SKM-1 treated with dmso at 0.1 percent for 144 hours (cell line): Measurements from ENCODE around the gene USP32.

ENCODE experiments used
- DNase-seq: peaks from one replicate; lab custom pipeline; 2025; ENCODE audit not compliant: unreplicated experiment; lab: John Stamatoyannopoulos, UW

The USP32 gene

GRCh38 chr17:60303406-60304099, 88.4 kb downstream of the USP32 start:
- DNase-seq = no peak

GRCh38 chr17:60301649-60302048, 90.3 kb downstream of the USP32 start:
- no peak for DNase-seq

- DNase-seq = no peak
Measured at GRCh38 chr17:60300949-60301348, 91.0 kb downstream of the USP32 start.

- no peak for DNase-seq
Measured at GRCh38 chr17:60300011-60300410, 91.9 kb downstream of the USP32 start.

GRCh38 chr17:60297760-60298401, 94.1 kb downstream of the USP32 start:
- no peak for DNase-seq

- DNase-seq = no peak
Measured at GRCh38 chr17:60296177-60296576, 95.8 kb downstream of the USP32 start.

- DNase-seq = no peak
Measured at GRCh38 chr17:60293580-60294335, 98.2 kb downstream of the USP32 start.

- DNase-seq = no peak
Measured at GRCh38 chr17:60292697-60293096, 99.2 kb downstream of the USP32 start.

GRCh38 chr17:60284709-60285108, 107.2 kb downstream of the USP32 start:
- DNase-seq = no peak

GRCh38 chr17:60283816-60284215, 108.1 kb downstream of the USP32 start:
- DNase-seq = no peak

GRCh38 chr17:60280673-60281072, 111.3 kb downstream of the USP32 start:
- no peak for DNase-seq

- no peak for DNase-seq
Measured at GRCh38 chr17:60278237-60278636, 113.7 kb downstream of the USP32 start.

GRCh38 chr17:60277258-60277657, 114.7 kb downstream of the USP32 start:
- DNase-seq = no peak

- DNase-seq = no peak
Measured at GRCh38 chr17:60269417-60269816, 122.5 kb downstream of the USP32 start.

GRCh38 chr17:60260540-60260939, 131.4 kb downstream of the USP32 start:
- DNase-seq = no peak

- no peak for DNase-seq
Measured at GRCh38 chr17:60258313-60258712, 133.6 kb downstream of the USP32 start.

GRCh38 chr17:60256174-60256573, 135.8 kb downstream of the USP32 start:
- no peak for DNase-seq

- no peak for DNase-seq
Measured at GRCh38 chr17:60253048-60253447, 138.9 kb downstream of the USP32 start.

- no peak for DNase-seq
Measured at GRCh38 chr17:60252459-60252858, 139.5 kb downstream of the USP32 start.

GRCh38 chr17:60249290-60249826, 142.6 kb downstream of the USP32 start:
- no peak for DNase-seq

- DNase-seq = no peak
Measured at GRCh38 chr17:60248618-60249289, 143.2 kb downstream of the USP32 start.
